GM19397 (cell line): ENCODE measurements around the gene MYBPC3.

Source experiments
- ATAC-seq: cut with Tn5 transposase; IDR thresholded peaks from one replicate; pipeline ENCODE4 v1.9.1; 2021; ENCODE audit warnings: mild to moderate bottlenecking, moderate library complexity; ENCODE audit not compliant: unreplicated experiment

Gene MYBPC3

GRCh38 chr11:47352556-47352955 is at the start of gene MYBPC3:
MYBPC3 (minus strand) TSS chr11:47352702; CDS start chr11:47352647, 55 bp downstream.
- ATAC-seq = no peak

GRCh38 chr11:47400768-47401279 is 48.3 kb upstream of the MYBPC3 start:
- ATAC-seq = peak; percentile 72

GRCh38 chr11:47399860-47400767 is 47.6 kb upstream of the MYBPC3 start:
- peak; percentile 47 for ATAC-seq

- no peak for ATAC-seq
Observed at GRCh38 chr11:47398551-47398950, 46.0 kb upstream of the MYBPC3 start.

- no peak for ATAC-seq
Observed at GRCh38 chr11:47398011-47398410, 45.5 kb upstream of the MYBPC3 start.

- ATAC-seq = no peak
Observed at GRCh38 chr11:47396049-47396320, 43.5 kb upstream of the MYBPC3 start.

- ATAC-seq = no peak
Observed at GRCh38 chr11:47395223-47396048, 42.9 kb upstream of the MYBPC3 start.

- ATAC-seq = peak; percentile 68
Observed at GRCh38 chr11:47394322-47395222, 42.1 kb upstream of the MYBPC3 start.

GRCh38 chr11:47394050-47394321 is 41.5 kb upstream of the MYBPC3 start:
- ATAC-seq = no peak

GRCh38 chr11:47393163-47394049 is 40.9 kb upstream of the MYBPC3 start:
- no peak for ATAC-seq

GRCh38 chr11:47392546-47393162 is 40.2 kb upstream of the MYBPC3 start:
- ATAC-seq = no peak

- no peak for ATAC-seq
Observed at GRCh38 chr11:47391711-47392432, 39.4 kb upstream of the MYBPC3 start.

- no peak for ATAC-seq
Observed at GRCh38 chr11:47391077-47391583, 38.6 kb upstream of the MYBPC3 start.

GRCh38 chr11:47390422-47390760 is 37.9 kb upstream of the MYBPC3 start:
- no peak for ATAC-seq

GRCh38 chr11:47389577-47390421 is 37.3 kb upstream of the MYBPC3 start:
- no peak for ATAC-seq

- no peak for ATAC-seq
Observed at GRCh38 chr11:47388697-47389576, 36.4 kb upstream of the MYBPC3 start.
